Activated B cell treated with CpG ODN at 0.5 μM for 24 hours (primary cell): ENCODE results near the gene ACTRT2. TPM values are rescaled to one million over a fixed set of nuclear protein-coding genes. Genes with fewer than 3 reads are reported as not detected.

ENCODE experiments used
- ATAC-seq: fragments of 200-7000 bp; cut with Tn5 transposase; one replicate; pipeline ENCODE4 v1.10.0; 2021; ENCODE audit warnings: low read depth, mild to moderate bottlenecking, moderate library complexity
- CTCF ChIA-PET: fragments of 350-600 bp; sonication (Branson Sonifier 250); formaldehyde crosslinking; loops from one replicate; lab custom pipeline; 2021; ENCODE audit warnings: antibody characterized with exemption; lab: Charles Lee
- POLR2A ChIA-PET: fragments of 350-600 bp; sonication (Branson Sonifier 250); formaldehyde crosslinking; loops from one replicate; lab custom pipeline; 2021; ENCODE audit warnings: antibody characterized with exemption; lab: Charles Lee
- DNase-seq: peaks from one replicate; pipeline ENCODE4 v3.0.0; 2022
- H3K27ac Mint-ChIP-seq: one replicate; pipeline ENCODE4 v1.8.0; 2020; ENCODE audit warnings: mixed read lengths
- H3K27me3 Mint-ChIP-seq: one replicate; pipeline ENCODE4 v1.8.0; 2021; ENCODE audit warnings: mixed read lengths
- H3K36me3 Mint-ChIP-seq: one replicate; pipeline ENCODE4 v1.8.0; 2021; ENCODE audit warnings: low read depth, mixed read lengths
- H3K4me1 Mint-ChIP-seq: one replicate; pipeline ENCODE4 v1.8.0; 2021; ENCODE audit warnings: mixed read lengths
- H3K4me3 Mint-ChIP-seq: one replicate; pipeline ENCODE4 v1.8.0; 2020; ENCODE audit warnings: mild to moderate bottlenecking, mixed read lengths
- H3K9me3 Mint-ChIP-seq: one replicate; pipeline ENCODE4 v1.8.0; 2020; ENCODE audit warnings: mixed read lengths
- CTCF ChIP-seq: fragments of 200-600 bp; IDR thresholded peaks from one replicate; pipeline ENCODE4 v1.8.0; 2022; ENCODE audit warnings: antibody characterized with exemption, mild to moderate bottlenecking
- intact Hi-C: fragments of 100-400 bp; cut with micrococcal nuclease; formaldehyde crosslinking; loops from one replicate; pipeline ENCODE4 v1.15.1; 2024
- total RNA-seq: library from RNA; stranded (reverse); gene quantifications from 2 replicates; pipeline ENCODE4 v1.2.3, GENCODE V29; 2022

Gene ACTRT2
- total RNA-seq, 1 donor from 2014 or later, result not detected

GRCh38 chr1:3067301-3067670, 46.0 kb downstream of the ACTRT2 start:
- no peak for DNase-seq
- POLR2A ChIA-PET, result no interaction called here
- no peak for ATAC-seq
- Mint-ChIP-seq H3K9me3 (no peaks in the 10 kb centered on the region), H3K27ac (no peak overlapping the region), H3K4me1 (peaks cover 4% of the 10 kb centered on the region), H3K27me3 (peaks cover 21% of the 10 kb centered on the region), H3K36me3 (no peaks in the 10 kb centered on the region), H3K4me3 (no peak overlapping the region)
- intact Hi-C loops, result no loop called here
- CTCF ChIA-PET, result no interaction called here
- no peak for TF ChIP-seq CTCF

GRCh38 chr1:3067671-3068563, 46.6 kb downstream of the ACTRT2 start:
- peaks cover 4% of the 10 kb centered on the region for H3K4me1 Mint-ChIP-seq
- ChIA-PET CTCF (no interaction called here), POLR2A (no interaction called here)
- TF ChIP-seq CTCF, result no peak
- intact Hi-C loops, result no loop called here
- no peak overlapping the region for H3K27ac Mint-ChIP-seq
- ATAC-seq (no peak), DNase-seq (no peak)
- peak overlapping the region; percentile 38 for H3K4me3 Mint-ChIP-seq
- H3K36me3 Mint-ChIP-seq, result no peaks in the 10 kb centered on the region
- no peaks in the 10 kb centered on the region for H3K9me3 Mint-ChIP-seq
- peaks cover 22% of the 10 kb centered on the region for H3K27me3 Mint-ChIP-seq

- no peak for ATAC-seq
- CTCF ChIA-PET, result no interaction called here
- no peak for TF ChIP-seq CTCF
- no peak within 1 kb of the TSS for H3K27ac Mint-ChIP-seq
- peaks cover 22% of the 10 kb centered on the region for H3K27me3 Mint-ChIP-seq
- intact Hi-C loops, result no loop called here
- H3K36me3 Mint-ChIP-seq, result no peaks in the 10 kb centered on the region
- POLR2A ChIA-PET, result no interaction called here
- H3K4me1 Mint-ChIP-seq, result peaks cover 4% of the 10 kb centered on the region
- no peaks in the 10 kb centered on the region for H3K9me3 Mint-ChIP-seq
- peak within 1 kb of the TSS; percentile 86 for H3K4me3 Mint-ChIP-seq
- DNase-seq, result no peak
Observed at GRCh38 chr1:3068564-3069431, 47.5 kb downstream of the ACTRT2 start, which contains the start of gene PRDM16. Gene PRDM16 (plus strand): TSS chr1:3069203. CDS start chr1:3069260, 57 bp downstream.

- ATAC-seq (no peak), DNase-seq (no peak)
- POLR2A ChIA-PET, result no interaction called here
- Mint-ChIP-seq H3K4me3 (peak overlapping the region; percentile 64), H3K36me3 (no peaks in the 10 kb centered on the region), H3K4me1 (peaks cover 4% of the 10 kb centered on the region), H3K9me3 (no peaks in the 10 kb centered on the region), H3K27ac (no peak overlapping the region), H3K27me3 (peaks cover 25% of the 10 kb centered on the region)
- CTCF ChIA-PET, result no interaction called here
- TF ChIP-seq CTCF, result no peak
- intact Hi-C loops, result no loop called here
Observed at GRCh38 chr1:3069491-3070308, 48.4 kb downstream of the ACTRT2 start.
